Endodermal cell (in vitro differentiated cells): ENCODE data around the gene TTLL11. TPM values are rescaled to one million over a fixed set of nuclear protein-coding genes. Genes with fewer than 3 reads are reported as not detected.

Experiments
- DNase-seq: peaks from one replicate; pipeline ENCODE4 v3.0.0-alpha.2; 2017
- H3K27ac ChIP-seq: 2 replicates; pipeline ENCODE4 v1.5.1; 2013; ENCODE audit warnings: mild to moderate bottlenecking, low read depth, low read length, moderate library complexity
- H3K27me3 ChIP-seq: 2 replicates; pipeline ENCODE4 v1.6.1; 2013; ENCODE audit warnings: mild to moderate bottlenecking, low read length, moderate library complexity; ENCODE audit not compliant: insufficient read depth, control insufficient read depth, poor library complexity, severe bottlenecking
- H3K36me3 ChIP-seq: 2 replicates; pipeline ENCODE4 v1.7.0; 2013; ENCODE audit warnings: mild to moderate bottlenecking, low read length, moderate library complexity; ENCODE audit not compliant: control insufficient read depth, insufficient read depth
- H3K4me1 ChIP-seq: one replicate; pipeline ENCODE4 v1.7.0; 2013; ENCODE audit warnings: low read length; ENCODE audit not compliant: control insufficient read depth, insufficient read depth
- H3K4me3 ChIP-seq: 2 replicates; pipeline ENCODE4 v1.5.1; 2013; ENCODE audit warnings: mild to moderate bottlenecking, low read length, moderate library complexity
- H3K9ac ChIP-seq: 2 replicates; pipeline ENCODE4 v1.6.1; 2013; ENCODE audit warnings: mild to moderate bottlenecking, low read length, moderate library complexity; ENCODE audit not compliant: poor library complexity, severe bottlenecking; ENCODE audit errors: extremely low read depth
- H3K9me3 ChIP-seq: 2 replicates; pipeline ENCODE4 v1.6.1; 2013; ENCODE audit warnings: mild to moderate bottlenecking, low read length, moderate library complexity; ENCODE audit not compliant: control insufficient read depth
- H3K27ac Mint-ChIP-seq: 2 replicates; pipeline ENCODE4 v1.8.0; 2020; ENCODE audit warnings: mixed read lengths
- H3K27me3 Mint-ChIP-seq: 2 replicates; pipeline ENCODE4 v1.8.0; 2021; ENCODE audit warnings: mild to moderate bottlenecking, mixed read lengths; ENCODE audit not compliant: insufficient read depth
- H3K36me3 Mint-ChIP-seq: 2 replicates; pipeline ENCODE4 v1.8.0; 2020; ENCODE audit warnings: low read depth, mixed read lengths
- H3K4me1 Mint-ChIP-seq: 2 replicates; pipeline ENCODE4 v1.8.0; 2020; ENCODE audit warnings: mixed read lengths
- H3K4me3 Mint-ChIP-seq: 2 replicates; pipeline ENCODE4 v1.8.0; 2020; ENCODE audit warnings: mild to moderate bottlenecking, moderate library complexity, mixed read lengths
- H3K9me3 Mint-ChIP-seq: 2 replicates; pipeline ENCODE4 v1.8.0; 2020; ENCODE audit warnings: mild to moderate bottlenecking, mixed read lengths
- CTCF ChIP-seq: fragments of 200-600 bp; sonication (generic); conservative IDR thresholded peaks from 2 replicates; pipeline ENCODE4 v1.5.0; 2021; ENCODE audit warnings: antibody characterized with exemption, mild to moderate bottlenecking
- WGBS, 2 experiments: methylation state at CpG; one replicate each; pipeline versions ENCODE4 v1.1.5 to v1.1.7; 2013; ENCODE audit warnings: missing lambda C conversion rate in 2 of 2, mixed read lengths in 1 of 2; ENCODE audit not compliant: insufficient coverage in 1 of 2, insufficient read length in 1 of 2; 5-methylcytosine and 5-hydroxymethylcytosine counted together
- total RNA-seq, 2 donors: library from RNA; stranded (reverse); fragmentation: NEBNext Ultra II Directional in 1 of 2; extraction: Animal tissue kit (Norgen Biotek cat#: 25700) in 1 of 2; gene quantifications; 2 replicates in 1 of 2; 3 replicates in 1 of 2; pipeline ENCODE4 v1.2.1, GENCODE V29; 2021

The TTLL11 gene
- total RNA-seq, 2 donors from 2014 or later = 0.68 TPM; not detected in 1

- Mint-ChIP-seq H3K4me3 (no peak overlapping the region), H3K4me1 (peaks cover 15% of the 10 kb centered on the region)
These were observed 206.2 kb downstream of the TTLL11 start for GRCh38 chr9:121886759-121887485.

GRCh38 chr9:121885345-121885901, 207.7 kb downstream of the TTLL11 start:
- Mint-ChIP-seq H3K27ac (no peak overlapping the region), H3K36me3 (no peaks in the 10 kb centered on the region), H3K9me3 (no peaks in the 10 kb centered on the region), H3K4me1 (peaks cover 17% of the 10 kb centered on the region), H3K4me3 (no peak overlapping the region), H3K27me3 (peaks cover 15% of the 10 kb centered on the region)
- Histone ChIP-seq H3K36me3 (no peaks in the 10 kb centered on the region), H3K9ac (no peak overlapping the region), H3K4me1 (no peaks in the 10 kb centered on the region), H3K9me3 (no peaks in the 10 kb centered on the region), H3K27ac (no peak overlapping the region), H3K27me3 (peaks cover 7% of the 10 kb centered on the region), H3K4me3 (no peak overlapping the region)
- 91 to 92% methylated on average over 5 to 6 of the region's 6 CpGs for WGBS, 2 experiments
- no peak for DNase-seq
- TF ChIP-seq CTCF = no peak

More at GRCh38 chr9:121886759-121887485, 206.2 kb downstream of the TTLL11 start:
- no peaks in the 10 kb centered on the region for H3K36me3 ChIP-seq
- H3K4me3 ChIP-seq = no peak overlapping the region
- H3K27me3 ChIP-seq = peaks cover 7% of the 10 kb centered on the region
- H3K36me3 Mint-ChIP-seq = no peaks in the 10 kb centered on the region
- H3K27me3 Mint-ChIP-seq = peaks cover 15% of the 10 kb centered on the region
- no peak overlapping the region for H3K27ac ChIP-seq
- no peak overlapping the region for H3K27ac Mint-ChIP-seq
- 89 to 94% methylated on average over 10 to 11 of the region's 11 CpGs for WGBS, 2 experiments
- no peaks in the 10 kb centered on the region for H3K4me1 ChIP-seq
- no peaks in the 10 kb centered on the region for H3K9me3 ChIP-seq
- no peak for TF ChIP-seq CTCF
- no peak for DNase-seq
- H3K9me3 Mint-ChIP-seq = no peaks in the 10 kb centered on the region
- no peak overlapping the region for H3K9ac ChIP-seq

GRCh38 chr9:121884057-121884541, 209.0 kb downstream of the TTLL11 start:
- H3K4me3 ChIP-seq = no peak overlapping the region
- peaks cover 17% of the 10 kb centered on the region for H3K4me1 Mint-ChIP-seq
- peak; percentile 62 for DNase-seq
- no peak overlapping the region for H3K9ac ChIP-seq
- no peak overlapping the region for H3K27ac Mint-ChIP-seq
- H3K36me3 Mint-ChIP-seq = no peaks in the 10 kb centered on the region
- H3K27me3 ChIP-seq = peaks cover 7% of the 10 kb centered on the region
- TF ChIP-seq CTCF = no peak
- H3K36me3 ChIP-seq = no peaks in the 10 kb centered on the region
- H3K9me3 Mint-ChIP-seq = no peaks in the 10 kb centered on the region
- no peaks in the 10 kb centered on the region for H3K9me3 ChIP-seq
- WGBS, 2 experiments = 28 to 43% methylated on average over 7 to 12 of the region's 12 CpGs
- H3K27ac ChIP-seq = peak overlapping the region; percentile 78
- no peak overlapping the region for H3K4me3 Mint-ChIP-seq
- no peaks in the 10 kb centered on the region for H3K4me1 ChIP-seq
- H3K27me3 Mint-ChIP-seq = peaks cover 12% of the 10 kb centered on the region
